H1 (cell line): Measurements from ENCODE around the gene HMMR. TPM values are rescaled to one million over a fixed set of nuclear protein-coding genes. Genes with fewer than 3 reads are reported as not detected.
"Not testable (repeated sequence)": the region's sequence is repeated elsewhere in the genome, so short reads cannot be mapped to it uniquely, and the experiment has no call there.

Source experiments
- CTCF ChIA-PET: fragments of 300-600 bp; sonication (Branson Sonifier 250); formaldehyde crosslinking; loops from one replicate; lab custom pipeline; 2021; ENCODE audit not compliant: partially characterized antibody; lab: Charles Lee
- POLR2A ChIA-PET: fragments of 300-600 bp; sonication (Branson Sonifier 250); formaldehyde crosslinking; loops from one replicate; lab custom pipeline; 2021; ENCODE audit warnings: inconsistent platforms; ENCODE audit not compliant: partially characterized antibody; lab: Charles Lee
- DNase-seq, 2 experiments: peaks; one replicate each; pipeline versions ENCODE4 v3.0.0 to v3.0.0-alpha.2; 2010 to 2022; ENCODE audit warnings: low spot score in 2 of 2, low read depth in 1 of 2, mixed read lengths in 1 of 2
- FAIRE-seq: peaks from 2 replicates; lab custom pipeline; 2011; peaks lifted over from hg19 to GRCh38; lab: Jason Lieb, UNC
- H2AFZ ChIP-seq: 2 replicates; pipeline ENCODE4 v1.8.1; 2012; ENCODE audit warnings: low read length, inconsistent platforms
- H2AK5ac ChIP-seq: 2 replicates; pipeline ENCODE4 v1.6.1; 2013; ENCODE audit warnings: low read depth, low read length
- H2BK120ac ChIP-seq: replicated peaks from 2 replicates; pipeline ENCODE3; 2013; ENCODE audit warnings: low read depth, low read length, inconsistent platforms
- H2BK12ac ChIP-seq: 2 replicates; pipeline ENCODE4 v1.6.1; 2013; ENCODE audit warnings: low read depth, low read length
- H2BK15ac ChIP-seq: 2 replicates; pipeline ENCODE4 v1.6.1; 2013; ENCODE audit warnings: low read length
- H2BK20ac ChIP-seq: 2 replicates; pipeline ENCODE4 v1.6.1; 2013; ENCODE audit warnings: low read length
- H2BK5ac ChIP-seq: 2 replicates; pipeline ENCODE4 v1.6.1; 2013; ENCODE audit warnings: low read depth, low read length
- H3K14ac ChIP-seq: 2 replicates; pipeline ENCODE4 v1.6.1; 2013; ENCODE audit warnings: inconsistent platforms; ENCODE audit not compliant: insufficient read length
- H3K18ac ChIP-seq: 2 replicates; pipeline ENCODE4 v1.6.1; 2013; ENCODE audit warnings: low read length; ENCODE audit errors: extremely low read depth
- H3K23ac ChIP-seq: 2 replicates; pipeline ENCODE4 v1.6.1; 2013; ENCODE audit warnings: inconsistent platforms; ENCODE audit not compliant: insufficient read length
- H3K23me2 ChIP-seq: 2 replicates; pipeline ENCODE4 v1.6.1; 2013; ENCODE audit warnings: low read depth, low read length
- H3K27ac ChIP-seq: 2 replicates; pipeline ENCODE4 v1.6.1; 2011; ENCODE audit warnings: low read depth, low read length, inconsistent platforms
- H3K27me3 ChIP-seq, 4 experiments: replicated peaks in 1 of 4; 1 replicate in 1 of 4; 2 replicates in 3 of 4; pipeline versions ENCODE4 v1.6.1 to v1.8.1; 2011 to 2013; ENCODE audit warnings: low read length in 3 of 4, mild to moderate bottlenecking in 3 of 4, inconsistent platforms in 2 of 4, mixed read lengths in 2 of 4, moderate library complexity in 1 of 4; ENCODE audit not compliant: control insufficient read depth in 3 of 4, insufficient read depth in 3 of 4; ENCODE audit errors: extremely low read depth in 1 of 4
- H3K36me3 ChIP-seq, 4 experiments: 2 replicates each; pipeline versions ENCODE4 v1.6.1 to v1.8.1; 2011 to 2013; ENCODE audit warnings: mild to moderate bottlenecking in 4 of 4, low read length in 3 of 4, moderate library complexity in 2 of 4, control low read depth in 1 of 4, inconsistent platforms in 1 of 4; ENCODE audit not compliant: insufficient read depth in 4 of 4, control insufficient read depth in 2 of 4
- H3K4ac ChIP-seq: replicated peaks from 2 replicates; pipeline ENCODE3; 2013; ENCODE audit warnings: low read length, low read depth, mixed read lengths, inconsistent platforms; ENCODE audit not compliant: insufficient read length
- H3K4me1 ChIP-seq, 4 experiments: replicated peaks in 1 of 4; 1 replicate in 1 of 4; 2 replicates in 3 of 4; pipeline versions ENCODE4 v1.6.1 to v1.8.1; 2011 to 2013; ENCODE audit warnings: low read length in 3 of 4, inconsistent platforms in 2 of 4, mixed read lengths in 1 of 4; ENCODE audit not compliant: insufficient read depth in 4 of 4, control insufficient read depth in 3 of 4
- H3K4me2 ChIP-seq, 2 experiments: 2 replicates each; pipeline versions ENCODE4 v1.6.1 to v1.8.1; 2011 to 2013; ENCODE audit warnings: low read depth in 2 of 2, low read length in 2 of 2, control low read depth in 1 of 2, inconsistent platforms in 1 of 2, mild to moderate bottlenecking in 1 of 2; ENCODE audit not compliant: insufficient read depth in 1 of 2
- H3K4me3 ChIP-seq, 4 experiments: fragments of 200-600, 300-600 bp in 1 of 4; sonication (generic), shearing (Covaris generic), sonication (Bioruptor Twin) in 1 of 4; 2 replicates each; pipeline versions ENCODE4 v1.5.1 to v1.8.1; 2011 to 2016; ENCODE audit warnings: low read length in 4 of 4, low read depth in 3 of 4, control low read depth in 2 of 4, inconsistent platforms in 2 of 4, mild to moderate bottlenecking in 2 of 4, mixed read lengths in 1 of 4, moderate library complexity in 1 of 4; ENCODE audit not compliant: insufficient read depth in 2 of 4; ENCODE audit errors: extremely low read depth in 1 of 4
- H3K56ac ChIP-seq: replicated peaks from 2 replicates; pipeline ENCODE3; 2013; ENCODE audit warnings: low read depth, mild to moderate bottlenecking, mixed read lengths, low read length, inconsistent platforms; ENCODE audit not compliant: insufficient read length
- H3K79me1 ChIP-seq: 2 replicates; pipeline ENCODE4 v1.6.1; 2013; ENCODE audit warnings: low read depth, low read length, control low read depth
- H3K79me2 ChIP-seq, 2 experiments: 2 replicates each; pipeline versions ENCODE4 v1.6.1 to v1.8.1; 2012 to 2013; ENCODE audit warnings: low read length in 2 of 2, mild to moderate bottlenecking in 2 of 2, inconsistent platforms in 1 of 2; ENCODE audit not compliant: insufficient read depth in 2 of 2, control insufficient read depth in 1 of 2
- H3K9ac ChIP-seq, 4 experiments: replicated peaks in 1 of 4; 1 replicate in 1 of 4; 2 replicates in 3 of 4; pipeline versions ENCODE4 v1.6.1 to v1.8.1; 2011 to 2013; ENCODE audit warnings: low read depth in 3 of 4, low read length in 3 of 4, control low read depth in 2 of 4, mild to moderate bottlenecking in 2 of 4, moderate library complexity in 2 of 4, inconsistent platforms in 1 of 4; ENCODE audit errors: extremely low read depth in 1 of 4
- H3K9me3 ChIP-seq, 2 experiments: 2 replicates each; pipeline versions ENCODE4 v1.6.1 to v1.8.1; 2012 to 2013; ENCODE audit warnings: mild to moderate bottlenecking in 2 of 2, moderate library complexity in 2 of 2, control low read depth in 1 of 2, inconsistent platforms in 1 of 2, low read depth in 1 of 2, low read length in 1 of 2, mixed read lengths in 1 of 2; ENCODE audit not compliant: insufficient read depth in 2 of 2
- H4K20me1 ChIP-seq, 2 experiments: replicated peaks in 1 of 2; 2 replicates each; pipeline versions ENCODE3 to v1.8.1; 2011 to 2013; ENCODE audit warnings: inconsistent platforms in 2 of 2, low read length in 2 of 2, mild to moderate bottlenecking in 1 of 2; ENCODE audit not compliant: insufficient read depth in 2 of 2, control insufficient read depth in 1 of 2
- H4K5ac ChIP-seq: 2 replicates; pipeline ENCODE4 v1.6.1; 2013; ENCODE audit warnings: low read length, low read depth, mixed read lengths, inconsistent platforms; ENCODE audit not compliant: insufficient read length
- H4K8ac ChIP-seq: 2 replicates; pipeline ENCODE4 v1.8.0; 2013; ENCODE audit warnings: mild to moderate bottlenecking, moderate library complexity, low read length, inconsistent platforms; ENCODE audit not compliant: insufficient read depth; ENCODE audit errors: extremely low read depth
- H4K91ac ChIP-seq: replicated peaks from 2 replicates; pipeline ENCODE3; 2013; ENCODE audit warnings: low read length, mixed read lengths, inconsistent platforms; ENCODE audit not compliant: insufficient read length
- E2F6 ChIP-seq: IDR thresholded peaks from 2 replicates; pipeline ENCODE4 v1.6.1; 2012; ENCODE audit warnings: inconsistent platforms
- MAX ChIP-seq: IDR thresholded peaks from 2 replicates; pipeline ENCODE4 v1.6.1; 2012; ENCODE audit warnings: inconsistent platforms
- WGBS, 2 experiments: shearing (Covaris generic) in 1 of 2; methylation state at CpG; one replicate each; pipeline versions ENCODE4 v1.1.6 to v1.1.7; 2013 to 2015; ENCODE audit warnings: low lambda C conversion rate in 2 of 2, mixed read lengths in 2 of 2, inconsistent platforms in 1 of 2, low coverage in 1 of 2, missing lambda C conversion rate in 1 of 2; ENCODE audit not compliant: insufficient replicate concordance in 2 of 2, insufficient coverage in 1 of 2, insufficient read length in 1 of 2; ENCODE audit errors: extremely low coverage in 1 of 2, missing lambda C conversion rate in 1 of 2; 5-methylcytosine and 5-hydroxymethylcytosine counted together
- polyA plus RNA-seq, 7 experiments: library from polyadenylated mRNA; depleted of rRNA in 3 of 7; stranded (reverse) in 5 of 7; unstranded in 2 of 7; fragments of >200 nt in 5 of 7; fragments of 200-250 nt in 2 of 7; gene quantifications; 1 replicate in 5 of 7; 2 replicates in 1 of 7; 4 replicates in 1 of 7; pipeline versions ENCODE4 v1.2.1 to v1.2.3, GENCODE V29; 2011 to 2013; ENCODE audit warnings: missing spikeins in 2 of 7, mixed read lengths in 2 of 7
- total RNA-seq: library from RNA; stranded (reverse); fragmentation: NEBNext Ultra II Directional; extraction: Animal tissue kit (Norgen Biotek cat#: 25700); gene quantifications from 2 replicates; pipeline ENCODE4 v1.2.1, GENCODE V29; 2021

Gene HMMR
- total and polyA plus RNA-seq, 2 of the 8 experiments (the other 6 are each of a cell fraction or from before 2014, with no cell fraction given), result 17.5 to 77.3 TPM

GRCh38 chr5:163415673-163416072 lies 44.8 kb upstream of the HMMR start:
- H2BK15ac ChIP-seq, H3K18ac ChIP-seq, H3K23me2 ChIP-seq, CTCF ChIA-PET, H4K8ac ChIP-seq, H3K36me3 ChIP-seq, H2BK12ac ChIP-seq, H2BK5ac ChIP-seq, H2BK20ac ChIP-seq, H3K9me3 ChIP-seq, H3K79me1 ChIP-seq, H3K23ac ChIP-seq, H3K79me2 ChIP-seq, H4K20me1 ChIP-seq, H4K5ac ChIP-seq, H3K9ac ChIP-seq, H3K4me1 ChIP-seq, H3K14ac ChIP-seq, H4K91ac ChIP-seq, H3K27ac ChIP-seq, H2AFZ ChIP-seq, H2BK120ac ChIP-seq, H3K27me3 ChIP-seq, H2AK5ac ChIP-seq, H3K56ac ChIP-seq, H3K4ac ChIP-seq: not testable (repeated sequence)
- POLR2A ChIA-PET, result interaction anchor here (1.3 kb wide), 1 partner anchor 1541 kb away, joined by 3 read pairs; no protein-coding TSS in a partner anchor
- DNase-seq, result peak in 1 of 2 experiments; percentile 59
- H3K4me3 ChIP-seq, result peak overlapping the region in 1 of 4 experiments; percentile 44; a peak in 1 of 8 replicates
- peak overlapping the region; percentile 42 to 57 for H3K4me2 ChIP-seq
- FAIRE-seq, result peak; percentile 93
- TF ChIP-seq MAX, result peak; percentile 34
- TF ChIP-seq E2F6, result peak; percentile 54; the same call in 1 of the 2 replicates
- 11% methylated on average over 14 of the region's 15 CpGs; no CpG with 5 or more reads in 1 of the 2 experiments for WGBS, 2 experiments
